Vagina (tissue), 2 donors: ENCODE measurements around the gene ALS2CL. TPM values are rescaled to one million over a fixed set of nuclear protein-coding genes. Genes with fewer than 3 reads are reported as not detected.

ENCODE experiments used
- DNase-seq, 2 donors: peaks; one replicate each; pipeline ENCODE4 v3.0.0-alpha.2; 2017; ENCODE audit errors: extremely low spot score in 2 of 2
- H3K27ac ChIP-seq: fragments of 200-600 bp; sonication (generic); one replicate; pipeline ENCODE4 v1.5.1; 2019
- H3K27me3 ChIP-seq: fragments of 200-600 bp; sonication (generic); one replicate; pipeline ENCODE4 v1.5.1; 2019
- H3K36me3 ChIP-seq, 2 donors: fragments of 200-600 bp; sonication (generic); one replicate each; pipeline ENCODE4 v1.5.1; 2017 to 2019
- H3K4me1 ChIP-seq: fragments of 200-600 bp; sonication (generic); one replicate; pipeline ENCODE4 v1.5.1; 2019
- H3K4me3 ChIP-seq, 2 donors: fragments of 200-600 bp; sonication (generic); 1 replicate in 1 of 2; 2 replicates in 1 of 2; pipeline ENCODE4 v1.5.1; 2016 to 2019
- H3K9me3 ChIP-seq: fragments of 200-600 bp; sonication (generic); one replicate; pipeline ENCODE4 v1.5.1; 2019
- CTCF ChIP-seq, 3 experiments: fragments of 450-650 bp in 2 of 3; fragments of 200-600 bp in 1 of 3; sonication (generic) in 1 of 3; IDR thresholded peaks; one replicate each; pipeline ENCODE4 v1.5.1; 2017 to 2019; ENCODE audit warnings: antibody characterized with exemption in 3 of 3, mild to moderate bottlenecking in 2 of 3, moderate library complexity in 2 of 3
- POLR2A ChIP-seq, 2 donors: fragments of 450-650 bp; IDR thresholded peaks; one replicate each; pipeline ENCODE4 v1.6.1; 2017; ENCODE audit warnings: antibody characterized with exemption in 2 of 2, mild to moderate bottlenecking in 2 of 2, moderate library complexity in 2 of 2
- POLR2AphosphoS5 ChIP-seq, 2 donors: sonication (generic); formaldehyde crosslinking; IDR thresholded peaks; one replicate each; pipeline ENCODE4 v1.9.0; 2017; ENCODE audit warnings: antibody characterized with exemption in 2 of 2, mild to moderate bottlenecking in 2 of 2, low read depth in 1 of 2; ENCODE audit not compliant: insufficient read depth in 1 of 2
- intact Hi-C: fragments of 100-400 bp; cut with DNase I; formaldehyde crosslinking; loops from one replicate; pipeline ENCODE4 v1.15.1; 2023
- total RNA-seq: library from RNA; depleted of rRNA; stranded (reverse); fragments of >200 nt; gene quantifications from one replicate; pipeline ENCODE4 v1.2.3, GENCODE V29; 2016

ALS2CL gene
- total RNA-seq, 1 donor from 2014 or later = 134 TPM

- DNase-seq = no peak
- no peaks in the 10 kb centered on the region for H3K36me3 ChIP-seq
- H3K27me3 ChIP-seq = no peaks in the 10 kb centered on the region
- H3K27ac ChIP-seq = peak overlapping the region; percentile 91
- intact Hi-C loops = no loop called here
- no peak for TF ChIP-seq CTCF (IDR thresholded peaks at IDR 0.05)
- TF ChIP-seq POLR2A (IDR thresholded peaks at IDR 0.05) = no peak
- no peak for TF ChIP-seq POLR2AphosphoS5 (IDR thresholded peaks at IDR 0.05; ENCODE audit: insufficient read depth in 1 of 2, low read depth in 1 of 2)
- peaks cover 72% of the 10 kb centered on the region for H3K4me1 ChIP-seq
- H3K9me3 ChIP-seq = no peaks in the 10 kb centered on the region
- H3K4me3 ChIP-seq = no peak overlapping the region
Observed at GRCh38 chr3:46695177-46695961, 1.9 kb upstream of the ALS2CL start.

- no peaks in the 10 kb centered on the region for H3K36me3 ChIP-seq
- no peaks in the 10 kb centered on the region for H3K27me3 ChIP-seq
- peaks cover 70% of the 10 kb centered on the region for H3K4me1 ChIP-seq
- peak overlapping the region; percentile 91 for H3K27ac ChIP-seq
- H3K4me3 ChIP-seq = no peak overlapping the region
- DNase-seq = no peak
- no peaks in the 10 kb centered on the region for H3K9me3 ChIP-seq
- intact Hi-C loops = no loop called here
- no peak for TF ChIP-seq POLR2AphosphoS5 (IDR thresholded peaks at IDR 0.05; ENCODE audit: insufficient read depth in 1 of 2, low read depth in 1 of 2)
Observed at GRCh38 chr3:46694520-46694919, 1.0 kb upstream of the ALS2CL start.

GRCh38 chr3:46693892-46694226 is 380 bp upstream of the ALS2CL start:
- H3K36me3 ChIP-seq = no peaks in the 10 kb centered on the region
- no peaks in the 10 kb centered on the region for H3K9me3 ChIP-seq
- peak overlapping the region; percentile 91 for H3K27ac ChIP-seq
- intact Hi-C loops = no loop called here
- DNase-seq = no peak
- H3K27me3 ChIP-seq = no peaks in the 10 kb centered on the region
- H3K4me3 ChIP-seq = peak overlapping the region; percentile 78 to 82
- peaks cover 70% of the 10 kb centered on the region for H3K4me1 ChIP-seq
- no peak for TF ChIP-seq POLR2AphosphoS5 (IDR thresholded peaks at IDR 0.05; ENCODE audit: insufficient read depth in 1 of 2, low read depth in 1 of 2)
- TF ChIP-seq POLR2A (IDR thresholded peaks at IDR 0.05) = no peak
- TF ChIP-seq CTCF (IDR thresholded peaks at IDR 0.05) = no peak

GRCh38 chr3:46692566-46692990 is 901 bp downstream of the ALS2CL start:
- no peaks in the 10 kb centered on the region for H3K9me3 ChIP-seq
- TF ChIP-seq POLR2AphosphoS5 (IDR thresholded peaks at IDR 0.05; ENCODE audit: insufficient read depth in 1 of 2, low read depth in 1 of 2) (peak; percentile 17 to 26), CTCF (IDR thresholded peaks at IDR 0.05) (no peak), POLR2A (IDR thresholded peaks at IDR 0.05) (no peak)
- no peaks in the 10 kb centered on the region for H3K27me3 ChIP-seq
- peak overlapping the region; percentile 91 for H3K27ac ChIP-seq
- intact Hi-C loops = no loop called here
- no peak for DNase-seq
- H3K36me3 ChIP-seq = no peaks in the 10 kb centered on the region
- peak overlapping the region; percentile 78 to 82 for H3K4me3 ChIP-seq
- peaks cover 70% of the 10 kb centered on the region for H3K4me1 ChIP-seq

- H3K4me1 ChIP-seq = peaks cover 57% of the 10 kb centered on the region
- intact Hi-C loops = no loop called here
- peak overlapping the region; percentile 14 for H3K27ac ChIP-seq
- no peak for DNase-seq
- H3K4me3 ChIP-seq = no peak overlapping the region
- no peaks in the 10 kb centered on the region for H3K9me3 ChIP-seq
- H3K27me3 ChIP-seq = no peaks in the 10 kb centered on the region
- no peak for TF ChIP-seq POLR2A (IDR thresholded peaks at IDR 0.05)
- no peak for TF ChIP-seq POLR2AphosphoS5 (IDR thresholded peaks at IDR 0.05; ENCODE audit: insufficient read depth in 1 of 2, low read depth in 1 of 2)
- no peak for TF ChIP-seq CTCF (IDR thresholded peaks at IDR 0.05)
- H3K36me3 ChIP-seq = no peaks in the 10 kb centered on the region
Observed at GRCh38 chr3:46690798-46691197, 2.7 kb downstream of the ALS2CL start.
